Esophagus squamous epithelium (tissue), 4 donors: Measurements from ENCODE around the gene DDTL.

Experiments used
- CTCF ChIP-seq, 6 experiments: fragments of 450-650 bp in 4 of 6; fragments of 200-600 bp in 2 of 6; sonication (generic) in 2 of 6; IDR thresholded peaks; one replicate each; pipeline ENCODE4 v1.5.1; 2016 to 2019; ENCODE audit warnings: antibody characterized with exemption in 6 of 6, mild to moderate bottlenecking in 4 of 6, moderate library complexity in 4 of 6
- POLR2A ChIP-seq, 4 donors: fragments of 450-650 bp; IDR thresholded peaks; one replicate each; pipeline ENCODE4 v1.6.1; 2017; ENCODE audit warnings: antibody characterized with exemption in 4 of 4, mild to moderate bottlenecking in 4 of 4, moderate library complexity in 3 of 4

GRCh38 chr22:24021304-24021703 lies 54.6 kb downstream of the DDTL start:
- TF ChIP-seq CTCF (IDR thresholded peaks at IDR 0.05) (no peak), POLR2A (IDR thresholded peaks at IDR 0.05) (no peak)
